ENCODE measurements around the gene AP1G2. TPM values are rescaled to one million over a fixed set of nuclear protein-coding genes. Genes with fewer than 3 reads are reported as not detected.
A peak's percentile ranks its signal among the peaks of the same experiment; 100 is the strongest.

AP1G2 gene
- total and polyA plus RNA-seq, 2 of the 13 experiments (the other 11 are each of a cell fraction or from before 2014, with no cell fraction given) = 96.9 to 611 TPM

DNA sequence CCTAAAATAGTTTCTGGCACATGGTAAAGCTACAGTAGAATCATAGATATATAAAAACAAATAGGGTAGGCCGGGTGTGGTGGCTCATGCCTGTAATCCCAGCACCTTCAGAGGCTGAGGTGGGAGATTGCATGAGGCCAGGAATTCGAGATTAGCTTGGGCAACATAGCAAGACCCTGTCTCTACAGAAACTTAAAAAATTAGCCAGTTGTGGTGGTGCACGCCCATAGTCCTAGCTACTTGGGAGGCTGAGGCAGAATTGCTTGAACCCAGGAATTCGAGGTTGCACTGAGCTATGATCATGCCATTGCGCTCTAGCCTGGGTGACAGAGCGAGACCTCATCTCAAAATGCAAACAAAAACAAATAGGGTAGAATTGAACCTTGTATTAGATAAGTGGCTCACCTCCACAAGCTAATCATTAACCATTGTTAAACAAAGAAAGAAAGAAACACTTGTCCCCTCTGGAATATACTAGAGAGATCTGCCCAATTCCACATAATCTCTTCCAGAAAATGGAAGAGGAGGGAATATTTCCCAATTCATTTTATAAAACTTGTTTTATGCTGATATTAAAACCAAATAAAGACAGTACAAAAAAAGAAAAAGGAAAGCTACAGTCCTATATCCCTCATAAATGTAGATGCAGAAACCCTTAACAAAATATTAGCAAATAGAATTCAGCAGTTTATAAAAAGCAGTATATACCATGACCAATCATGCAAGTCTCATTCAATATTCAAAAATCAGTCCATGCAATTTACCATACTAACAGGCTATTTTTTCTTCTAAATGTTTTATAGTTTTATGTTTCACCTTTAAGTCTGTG is 45.9 kb upstream of the AP1G2 start (continued):
- TF ChIP-seq YEATS2 (CRISPR knock-in tag; IDR thresholded peaks at IDR 0.05; ENCODE audit: borderline replicate concordance) (peak; percentile 58; the same call in 1 of the 2 replicates), TP53 (CRISPR knock-in tag; conservative IDR thresholded peaks at IDR 0.05) (no peak), ZNF768 (CRISPR knock-in tag; IDR thresholded peaks at IDR 0.05) (0 out of 2 replicates have a peak, but pooled peaks have one; percentile 18), THAP11 (CRISPR knock-in tag; IDR thresholded peaks at IDR 0.05) (peak; percentile 64; the same call in 1 of the 2 replicates), IKZF1 (IDR thresholded peaks at IDR 0.05) (no peak), NFE2L1 (CRISPR knock-in tag; IDR thresholded peaks at IDR 0.05; ENCODE audit: borderline replicate concordance) (no peak), UBTF (CRISPR knock-in tag; IDR thresholded peaks at IDR 0.05) (peak; percentile 39; the same call in 1 of the 2 replicates), CSRNP2 (CRISPR knock-in tag; conservative IDR thresholded peaks at IDR 0.05; ENCODE audit: low read depth) (no peak), TMF1 (CRISPR knock-in tag; IDR thresholded peaks at IDR 0.05; ENCODE audit: low read depth) (0 out of 2 replicates have a peak, but pooled peaks have one; percentile 46), PAX8 (CRISPR knock-in tag; IDR thresholded peaks at IDR 0.05; ENCODE audit: borderline replicate concordance) (no peak), SKI (IDR thresholded peaks at IDR 0.05; ENCODE audit: partially characterized antibody) (peak; percentile 46), ZBTB21 (CRISPR knock-in tag; IDR thresholded peaks at IDR 0.05) (peak; percentile 31; the same call in 1 of the 2 replicates), KAT7 (CRISPR knock-in tag; IDR thresholded peaks at IDR 0.05; ENCODE audit: borderline replicate concordance) (peak; percentile 99), ZNF235 (CRISPR knock-in tag; IDR thresholded peaks at IDR 0.05; ENCODE audit: borderline replicate concordance) (no peak), ZNF350 (CRISPR knock-in tag; IDR thresholded peaks at IDR 0.05; ENCODE audit: borderline replicate concordance, low read depth) (peak; percentile 74)
- TF ChIP-seq, protein P1, sequence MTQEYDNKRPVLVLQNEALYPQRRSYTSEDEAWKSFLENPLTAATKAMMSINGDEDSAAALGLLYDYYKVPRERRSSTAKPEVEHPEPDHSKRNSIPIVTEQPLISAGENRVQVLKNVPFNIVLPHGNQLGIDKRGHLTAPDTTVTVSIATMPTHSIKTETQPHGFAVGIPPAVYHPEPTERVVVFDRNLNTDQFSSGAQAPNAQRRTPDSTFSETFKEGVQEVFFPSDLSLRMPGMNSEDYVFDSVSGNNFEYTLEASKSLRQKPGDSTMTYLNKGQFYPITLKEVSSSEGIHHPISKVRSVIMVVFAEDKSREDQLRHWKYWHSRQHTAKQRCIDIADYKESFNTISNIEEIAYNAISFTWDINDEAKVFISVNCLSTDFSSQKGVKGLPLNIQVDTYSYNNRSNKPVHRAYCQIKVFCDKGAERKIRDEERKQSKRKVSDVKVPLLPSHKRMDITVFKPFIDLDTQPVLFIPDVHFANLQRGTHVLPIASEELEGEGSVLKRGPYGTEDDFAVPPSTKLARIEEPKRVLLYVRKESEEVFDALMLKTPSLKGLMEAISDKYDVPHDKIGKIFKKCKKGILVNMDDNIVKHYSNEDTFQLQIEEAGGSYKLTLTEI (CRISPR knock-in tag; conservative IDR thresholded peaks at IDR 0.05) = no peak
- TF ChIP-seq, protein P2, sequence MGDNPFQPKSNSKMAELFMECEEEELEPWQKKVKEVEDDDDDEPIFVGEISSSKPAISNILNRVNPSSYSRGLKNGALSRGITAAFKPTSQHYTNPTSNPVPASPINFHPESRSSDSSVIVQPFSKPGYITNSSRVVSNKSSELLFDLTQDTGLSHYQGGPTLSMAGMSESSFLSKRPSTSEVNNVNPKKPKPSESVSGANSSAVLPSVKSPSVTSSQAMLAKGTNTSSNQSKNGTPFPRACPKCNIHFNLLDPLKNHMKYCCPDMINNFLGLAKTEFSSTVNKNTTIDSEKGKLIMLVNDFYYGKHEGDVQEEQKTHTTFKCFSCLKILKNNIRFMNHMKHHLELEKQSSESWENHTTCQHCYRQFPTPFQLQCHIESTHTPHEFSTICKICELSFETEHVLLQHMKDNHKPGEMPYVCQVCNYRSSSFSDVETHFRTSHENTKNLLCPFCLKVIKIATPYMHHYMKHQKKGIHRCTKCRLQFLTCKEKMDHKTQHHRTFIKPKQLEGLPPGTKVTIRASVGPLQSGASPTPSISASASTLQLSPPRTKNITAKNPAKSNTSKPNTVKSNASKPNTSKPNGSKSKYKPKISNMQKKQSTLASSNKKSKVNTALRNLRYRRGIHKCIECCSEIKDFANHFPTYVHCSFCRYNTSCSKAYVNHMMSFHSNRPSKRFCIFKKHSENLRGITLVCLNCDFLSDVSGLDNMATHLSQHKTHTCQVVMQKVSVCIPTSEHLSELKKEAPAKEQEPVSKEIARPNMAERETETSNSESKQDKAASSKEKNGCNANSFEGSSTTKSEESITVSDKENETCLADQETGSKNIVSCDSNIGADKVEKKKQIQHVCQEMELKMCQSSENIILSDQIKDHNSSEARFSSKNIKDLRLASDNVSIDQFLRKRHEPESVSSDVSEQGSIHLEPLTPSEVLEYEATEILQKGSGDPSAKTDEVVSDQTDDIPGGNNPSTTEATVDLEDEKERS (CRISPR knock-in tag; IDR thresholded peaks at IDR 0.05) = peak; percentile 100
- TF ChIP-seq, protein P3, sequence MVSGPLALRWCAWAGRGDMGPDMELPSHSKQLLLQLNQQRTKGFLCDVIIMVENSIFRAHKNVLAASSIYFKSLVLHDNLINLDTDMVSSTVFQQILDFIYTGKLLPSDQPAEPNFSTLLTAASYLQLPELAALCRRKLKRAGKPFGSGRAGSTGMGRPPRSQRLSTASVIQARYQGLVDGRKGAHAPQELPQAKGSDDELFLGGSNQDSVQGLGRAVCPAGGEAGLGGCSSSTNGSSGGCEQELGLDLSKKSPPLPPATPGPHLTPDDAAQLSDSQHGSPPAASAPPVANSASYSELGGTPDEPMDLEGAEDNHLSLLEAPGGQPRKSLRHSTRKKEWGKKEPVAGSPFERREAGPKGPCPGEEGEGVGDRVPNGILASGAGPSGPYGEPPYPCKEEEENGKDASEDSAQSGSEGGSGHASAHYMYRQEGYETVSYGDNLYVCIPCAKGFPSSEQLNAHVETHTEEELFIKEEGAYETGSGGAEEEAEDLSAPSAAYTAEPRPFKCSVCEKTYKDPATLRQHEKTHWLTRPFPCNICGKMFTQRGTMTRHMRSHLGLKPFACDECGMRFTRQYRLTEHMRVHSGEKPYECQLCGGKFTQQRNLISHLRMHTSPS (CRISPR knock-in tag; IDR thresholded peaks at IDR 0.05; ENCODE audit: low read depth) = 0 out of 2 replicates have a peak, but pooled peaks have one; percentile 26
